SJSA1 (cell line): ENCODE results near the gene PTPRQ. TPM values are rescaled to one million over a fixed set of nuclear protein-coding genes. Genes with fewer than 3 reads are reported as not detected.

Experiments used
- DNase-seq, 2 experiments: peaks; one replicate each; pipeline ENCODE4 v3.0.0-alpha.2; 2015 to 2020; ENCODE audit warnings: low spot score in 2 of 2, low read depth in 1 of 2
- H3K27ac ChIP-seq: fragments of 250-450 bp; sonication (Bioruptor Pico); 2 replicates; pipeline ENCODE4 v1.5.1; 2020; ENCODE audit warnings: mild to moderate bottlenecking, moderate library complexity
- H3K27me3 ChIP-seq: fragments of 250-450 bp; sonication (Bioruptor Pico); replicated peaks from 2 replicates; pipeline ENCODE4 v1.5.1; 2020; ENCODE audit warnings: mild to moderate bottlenecking, moderate library complexity
- H3K36me3 ChIP-seq: fragments of 250-450 bp; sonication (Bioruptor Pico); 2 replicates; pipeline ENCODE4 v1.5.1; 2020; ENCODE audit warnings: mild to moderate bottlenecking
- H3K4me1 ChIP-seq: fragments of 250-450 bp; sonication (Bioruptor Pico); replicated peaks from 2 replicates; pipeline ENCODE4 v1.6.1; 2021; ENCODE audit warnings: mild to moderate bottlenecking
- H3K4me3 ChIP-seq: fragments of 250-450 bp; sonication (Bioruptor Pico); 2 replicates; pipeline ENCODE4 v1.5.1; 2020; ENCODE audit warnings: mild to moderate bottlenecking
- H3K9me3 ChIP-seq: fragments of 250-450 bp; sonication (Bioruptor Pico); replicated peaks from 2 replicates; pipeline ENCODE4 v1.5.1; 2020; ENCODE audit warnings: mild to moderate bottlenecking
- total RNA-seq: library from RNA; depleted of rRNA; stranded (reverse); fragments of >200 nt; shearing (Covaris generic); gene quantifications from 2 replicates; pipeline ENCODE4 v1.2.3, GENCODE V29; 2014

Gene PTPRQ
- total RNA-seq, 1 experiment from 2014 or later = 1.1 TPM

DNA sequence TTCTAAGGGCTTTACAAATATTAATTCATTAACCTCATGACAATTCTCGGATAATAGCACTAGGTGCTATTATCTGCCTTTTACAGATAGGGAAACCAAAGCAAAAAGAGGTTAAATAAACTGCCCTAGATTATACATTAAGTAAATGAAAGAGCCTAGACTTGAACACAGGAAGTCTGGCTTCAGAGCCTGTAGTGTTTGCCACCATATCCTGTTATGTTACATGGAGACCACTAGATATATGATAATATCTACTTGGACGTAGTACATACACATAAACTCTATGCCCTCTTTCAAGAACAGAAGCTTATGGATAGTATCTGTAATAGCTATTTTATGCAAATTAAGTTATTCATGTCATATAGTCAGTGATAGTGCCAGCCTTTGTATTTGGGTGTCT lies 246.5 kb downstream of the PTPRQ start:
- H3K4me3 ChIP-seq = no peak overlapping the region
- H3K36me3 ChIP-seq = no peaks in the 10 kb centered on the region
- no peaks in the 10 kb centered on the region for H3K4me1 ChIP-seq
- H3K9me3 ChIP-seq = no peaks in the 10 kb centered on the region
- H3K27ac ChIP-seq = no peak overlapping the region
- H3K27me3 ChIP-seq = no peaks in the 10 kb centered on the region
- DNase-seq = no peak

GRCh38 chr12:80692114-80692513 lies 248.1 kb downstream of the PTPRQ start:
- no peaks in the 10 kb centered on the region for H3K9me3 ChIP-seq
- H3K27ac ChIP-seq = no peak overlapping the region
- no peaks in the 10 kb centered on the region for H3K4me1 ChIP-seq
- no peak overlapping the region for H3K4me3 ChIP-seq
- no peaks in the 10 kb centered on the region for H3K36me3 ChIP-seq
- no peaks in the 10 kb centered on the region for H3K27me3 ChIP-seq
- no peak for DNase-seq

- no peak for DNase-seq
- no peaks in the 10 kb centered on the region for H3K36me3 ChIP-seq
- no peak overlapping the region for H3K4me3 ChIP-seq
- no peaks in the 10 kb centered on the region; the same call in 1 of the 2 replicates for H3K4me1 ChIP-seq
- no peak overlapping the region for H3K27ac ChIP-seq
- no peaks in the 10 kb centered on the region; the same call in 1 of the 2 replicates for H3K27me3 ChIP-seq
- H3K9me3 ChIP-seq = no peaks in the 10 kb centered on the region
Observed at GRCh38 chr12:80697270-80697887, 253.3 kb downstream of the PTPRQ start.

- Histone ChIP-seq H3K9me3 (no peaks in the 10 kb centered on the region), H3K4me3 (no peak overlapping the region), H3K27me3 (no peaks in the 10 kb centered on the region; the same call in 1 of the 2 replicates), H3K36me3 (no peaks in the 10 kb centered on the region), H3K27ac (no peak overlapping the region), H3K4me1 (peaks cover 7% of the 10 kb centered on the region)
- DNase-seq = no peak
Observed at GRCh38 chr12:80698256-80698655, 254.2 kb downstream of the PTPRQ start.

DNA sequence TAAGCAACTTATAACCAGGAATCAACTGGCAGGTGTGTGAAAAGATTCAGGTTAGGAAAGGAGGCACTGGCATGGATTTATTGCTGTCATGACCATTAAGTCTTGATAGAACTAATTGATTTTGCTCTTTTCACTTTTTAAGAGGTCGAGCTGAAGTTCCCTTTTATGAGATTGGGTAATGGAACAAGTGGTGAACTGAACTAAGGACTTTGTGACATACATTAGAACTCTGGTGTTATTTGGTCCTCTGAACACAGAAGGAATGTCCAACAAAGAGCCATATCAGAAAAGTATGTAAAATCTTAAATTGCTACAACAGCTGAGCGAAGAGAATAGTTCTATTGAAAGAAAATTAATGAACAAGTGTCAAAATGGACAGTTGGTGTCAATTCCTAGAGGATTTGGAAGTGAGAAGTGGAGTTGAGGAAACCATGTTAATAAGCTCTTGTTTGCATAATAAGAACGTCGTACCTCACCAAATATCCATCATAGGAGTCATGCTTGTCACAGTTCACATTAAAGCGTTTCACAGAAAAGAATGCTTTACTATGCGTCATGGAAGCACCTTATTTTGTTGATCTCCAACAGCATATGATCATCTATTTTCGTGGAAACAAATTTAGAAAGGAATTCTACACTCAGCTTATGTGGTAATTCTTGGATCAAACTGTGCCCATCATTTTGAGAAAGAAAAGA lies 255.0 kb downstream of the PTPRQ start:
- no peak overlapping the region for H3K27ac ChIP-seq

GRCh38 chr12:80700327-80700726 lies 256.3 kb downstream of the PTPRQ start:
- no peaks in the 10 kb centered on the region; the same call in 1 of the 2 replicates for H3K27me3 ChIP-seq
- H3K4me1 ChIP-seq = peaks cover 9% of the 10 kb centered on the region
- no peaks in the 10 kb centered on the region for H3K36me3 ChIP-seq
- no peak for DNase-seq
- no peaks in the 10 kb centered on the region for H3K9me3 ChIP-seq
- no peak overlapping the region for H3K27ac ChIP-seq
- no peak overlapping the region for H3K4me3 ChIP-seq

More for the DNA sequence above, 255.0 kb downstream of the PTPRQ start:
- H3K27me3 ChIP-seq = no peaks in the 10 kb centered on the region; the same call in 1 of the 2 replicates
- no peaks in the 10 kb centered on the region for H3K36me3 ChIP-seq
- no peak overlapping the region for H3K4me3 ChIP-seq
- no peaks in the 10 kb centered on the region for H3K9me3 ChIP-seq
- DNase-seq = no peak
- peaks cover 9% of the 10 kb centered on the region for H3K4me1 ChIP-seq

- H3K4me3 ChIP-seq = no peak overlapping the region
- no peaks in the 10 kb centered on the region for H3K9me3 ChIP-seq
- no peaks in the 10 kb centered on the region; the same call in 1 of the 2 replicates for H3K27me3 ChIP-seq
- no peak overlapping the region for H3K27ac ChIP-seq
- no peak for DNase-seq
- H3K4me1 ChIP-seq = peaks cover 9% of the 10 kb centered on the region
- no peaks in the 10 kb centered on the region for H3K36me3 ChIP-seq
Observed at GRCh38 chr12:80701388-80701787, 257.4 kb downstream of the PTPRQ start.

GRCh38 chr12:80702889-80703805 lies 259.1 kb downstream of the PTPRQ start:
- Histone ChIP-seq H3K4me3 (no peak overlapping the region), H3K27me3 (no peaks in the 10 kb centered on the region; the same call in 1 of the 2 replicates), H3K9me3 (no peaks in the 10 kb centered on the region), H3K4me1 (peaks cover 9% of the 10 kb centered on the region), H3K27ac (no peak overlapping the region), H3K36me3 (no peaks in the 10 kb centered on the region)
- peak in 1 of 2 experiments; percentile 10 for DNase-seq

DNA sequence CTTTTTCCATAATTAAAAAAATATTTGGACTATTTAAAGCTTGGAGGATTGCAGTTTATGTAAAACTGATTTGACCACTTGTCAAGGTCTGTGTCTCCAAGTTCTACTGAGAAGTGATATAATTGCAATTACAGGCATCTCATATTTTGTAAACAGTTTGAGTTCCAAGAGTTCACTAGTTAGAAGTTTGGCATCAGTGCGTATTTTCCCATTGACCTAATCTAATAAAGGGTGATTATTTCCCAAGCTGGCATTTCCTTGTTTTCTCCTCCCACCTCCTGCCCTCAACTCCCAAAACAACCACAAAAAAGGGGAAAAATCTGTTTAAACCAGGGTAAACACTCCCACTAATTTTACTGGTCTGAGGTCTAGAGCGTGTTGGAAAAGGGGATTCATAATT lies 260.4 kb downstream of the PTPRQ start:
- no peak overlapping the region for H3K27ac ChIP-seq
- H3K36me3 ChIP-seq = no peaks in the 10 kb centered on the region
- DNase-seq = no peak
- peaks cover 9% of the 10 kb centered on the region for H3K4me1 ChIP-seq
- no peak overlapping the region for H3K4me3 ChIP-seq
- H3K9me3 ChIP-seq = no peaks in the 10 kb centered on the region
- no peaks in the 10 kb centered on the region for H3K27me3 ChIP-seq

GRCh38 chr12:80707126-80707829 lies 263.2 kb downstream of the PTPRQ start, which contains the start of gene MYF6:
MYF6 (plus strand) TSS chr12:80707634; CDS start chr12:80707720, 86 bp downstream.
- no peak within 1 kb of the TSS for H3K4me3 ChIP-seq
- H3K27me3 ChIP-seq = peaks cover 4% of the 10 kb centered on the region
- H3K27ac ChIP-seq = no peak within 1 kb of the TSS
- no peaks in the 10 kb centered on the region for H3K36me3 ChIP-seq
- DNase-seq = no peak
- H3K9me3 ChIP-seq = no peaks in the 10 kb centered on the region
- peaks cover 9% of the 10 kb centered on the region for H3K4me1 ChIP-seq

- H3K27ac ChIP-seq = no peak overlapping the region
- H3K27me3 ChIP-seq = peaks cover 4% of the 10 kb centered on the region
- H3K4me3 ChIP-seq = no peak overlapping the region
- no peaks in the 10 kb centered on the region for H3K36me3 ChIP-seq
- no peaks in the 10 kb centered on the region for H3K9me3 ChIP-seq
- H3K4me1 ChIP-seq = peaks cover 7% of the 10 kb centered on the region
- DNase-seq = no peak
Observed at GRCh38 chr12:80707830-80708258, 263.8 kb downstream of the PTPRQ start.

GRCh38 chr12:80708259-80708974 lies 264.4 kb downstream of the PTPRQ start:
- peaks cover 4% of the 10 kb centered on the region for H3K27me3 ChIP-seq
- no peaks in the 10 kb centered on the region for H3K36me3 ChIP-seq
- no peak for DNase-seq
- H3K27ac ChIP-seq = no peak overlapping the region
- no peaks in the 10 kb centered on the region for H3K9me3 ChIP-seq
- H3K4me1 ChIP-seq = 0 out of 2 replicates have a peak, but pooled peaks cover under 1% of the 10 kb centered on the region
- H3K4me3 ChIP-seq = no peak overlapping the region

- no peak for DNase-seq
- no peaks in the 10 kb centered on the region for H3K4me1 ChIP-seq
- H3K4me3 ChIP-seq = no peak overlapping the region
- H3K27ac ChIP-seq = no peak overlapping the region
- peaks cover 4% of the 10 kb centered on the region for H3K27me3 ChIP-seq
- H3K36me3 ChIP-seq = no peaks in the 10 kb centered on the region
- H3K9me3 ChIP-seq = no peaks in the 10 kb centered on the region
Observed at GRCh38 chr12:80708975-80709328, 264.9 kb downstream of the PTPRQ start.
